K562 (cell line): ENCODE measurements around the gene ARF4. TPM values are rescaled to one million over a fixed set of nuclear protein-coding genes. Genes with fewer than 3 reads are reported as not detected.

ENCODE experiments used
- REST ChIP-seq, 2 experiments: fragments of 450-650 bp; formaldehyde crosslinking in 1 of 2; IDR thresholded peaks; 2 replicates each; pipeline versions ENCODE4 v1.4.0 to v1.6.1; 2014 to 2020; ENCODE audit warnings: mild to moderate bottlenecking in 2 of 2, borderline replicate concordance in 1 of 2, low read depth in 1 of 2
- ZNF592 ChIP-seq: fragments of 450-650 bp; IDR thresholded peaks from 2 replicates; pipeline ENCODE4 v1.6.1; 2017; ENCODE audit warnings: antibody characterized with exemption, mild to moderate bottlenecking
- polyA plus RNA-seq, 8 experiments: library from polyadenylated mRNA; depleted of rRNA in 4 of 8; stranded (reverse) in 5 of 8; unstranded in 3 of 8; fragments of >200 nt; fragmentation: Nextera tagmentation in 2 of 8; fragmentation: Illumina TruSeq in 1 of 8; extraction: Ambion mirVana in 2 of 8; extraction: Trizol in 1 of 8; gene quantifications; 2 replicates each; pipeline versions ENCODE4 v1.2.1 to v1.2.3, GENCODE V29; 2011 to 2014; ENCODE audit warnings: inconsistent platforms in 1 of 8, missing spikeins in 1 of 8
- total RNA-seq, 7 experiments: library from RNA; depleted of rRNA in 6 of 7; stranded (reverse); fragments of >200 nt in 6 of 7; fragmentation: Illumina TruSeq in 2 of 7; extraction: Trizol in 2 of 7; gene quantifications; 2 replicates each; pipeline versions ENCODE4 v1.2.1 to v1.2.3, GENCODE V29; 2011 to 2021; ENCODE audit warnings: low replicate concordance in 1 of 7

ARF4 gene
- total and polyA plus RNA-seq, 9 of the 15 experiments (the other 6 are each of a cell fraction or from before 2014, with no cell fraction given), result 41.1 to 273 (median 83.8) TPM

GRCh38 chr3:57646723-57647122 lies 49.6 kb upstream of the ARF4 start (continued):
- TF ChIP-seq REST (IDR thresholded peaks at IDR 0.05; ENCODE audit: borderline replicate concordance) (peak; percentile 28; the same call in 1 of the 2 replicates), REST (CRISPR knock-in tag; IDR thresholded peaks at IDR 0.05; ENCODE audit: low read depth) (no peak), ZNF592 (no peak)
